WTC11 (cell line): ENCODE results near the gene FAM110C. TPM values are rescaled to one million over a fixed set of nuclear protein-coding genes. Genes with fewer than 3 reads are reported as not detected.

Experiments
- ATAC-seq: fragments of 200-7000 bp; cut with Tn5 transposase; 2 replicates; pipeline ENCODE4 v1.10.0; 2021; ENCODE audit warnings: mild to moderate bottlenecking, moderate library complexity
- CTCF ChIA-PET: fragments of 300-600 bp; sonication (Branson Sonifier 250); formaldehyde crosslinking; loops from one replicate; lab custom pipeline; 2021; ENCODE audit warnings: antibody characterized with exemption; lab: Charles Lee
- POLR2A ChIA-PET: fragments of 350-600 bp; sonication (Branson Sonifier 250); formaldehyde crosslinking; loops from one replicate; lab custom pipeline; 2021; ENCODE audit warnings: antibody characterized with exemption; lab: Charles Lee
- DNase-seq: peaks from one replicate; pipeline ENCODE4 v3.0.0; 2021; ENCODE audit warnings: low spot score
- H3K27ac Mint-ChIP-seq: 2 replicates; pipeline ENCODE4 v1.8.0; 2021; ENCODE audit warnings: mixed read lengths
- H3K27me3 Mint-ChIP-seq: 2 replicates; pipeline ENCODE4 v1.8.0; 2021; ENCODE audit warnings: low read depth, mild to moderate bottlenecking, moderate library complexity, mixed read lengths
- H3K36me3 Mint-ChIP-seq: 2 replicates; pipeline ENCODE4 v1.8.0; 2021; ENCODE audit warnings: mixed read lengths
- H3K4me1 Mint-ChIP-seq: 2 replicates; pipeline ENCODE4 v1.8.0; 2022; ENCODE audit warnings: mixed read lengths
- H3K4me3 Mint-ChIP-seq: 2 replicates; pipeline ENCODE4 v1.8.0; 2021; ENCODE audit warnings: mild to moderate bottlenecking, moderate library complexity, mixed read lengths
- H3K9me3 Mint-ChIP-seq: 2 replicates; pipeline ENCODE4 v1.8.0; 2021; ENCODE audit warnings: mixed read lengths
- AFF4 ChIP-seq: sonication (generic); formaldehyde crosslinking; IDR thresholded peaks from 2 replicates; pipeline ENCODE4 v1.8.1; 2023; ENCODE audit warnings: mild to moderate bottlenecking, missing genetic modification reagents, borderline replicate concordance
- AR ChIP-seq: fragments of 250-450 bp; sonication (Bioruptor Pico); IDR thresholded peaks from 2 replicates; pipeline ENCODE4 v1.9.0; 2021; ENCODE audit warnings: mild to moderate bottlenecking
- CREM ChIP-seq: sonication (generic); formaldehyde crosslinking; IDR thresholded peaks from 2 replicates; pipeline ENCODE4 v1.8.1; 2022; ENCODE audit warnings: mild to moderate bottlenecking, missing genetic modification reagents, moderate library complexity
- E2F5 ChIP-seq: sonication (generic); formaldehyde crosslinking; IDR thresholded peaks from 2 replicates; pipeline ENCODE4 v1.8.1; 2022; ENCODE audit warnings: mild to moderate bottlenecking, moderate library complexity, missing genetic modification reagents
- EMX1 ChIP-seq: fragments of 250-450 bp; sonication (Bioruptor Pico); IDR thresholded peaks from 2 replicates; pipeline ENCODE4 v1.8.0; 2021; ENCODE audit warnings: mild to moderate bottlenecking
- FOXK1 ChIP-seq: sonication (generic); formaldehyde crosslinking; IDR thresholded peaks from 2 replicates; pipeline ENCODE4 v1.8.0; 2022; ENCODE audit warnings: mild to moderate bottlenecking, moderate library complexity, missing genetic modification reagents
- HMGXB4 ChIP-seq: sonication (generic); formaldehyde crosslinking; IDR thresholded peaks from 2 replicates; pipeline ENCODE4 v1.8.1; 2023; ENCODE audit warnings: mild to moderate bottlenecking, moderate library complexity, missing genetic modification reagents
- IRF2 ChIP-seq: sonication (generic); formaldehyde crosslinking; IDR thresholded peaks from 2 replicates; pipeline ENCODE4 v1.8.0; 2022; ENCODE audit warnings: low read depth, missing genetic modification reagents, borderline replicate concordance
- JAZF1 ChIP-seq: fragments of 250-450 bp; sonication (Bioruptor Pico); IDR thresholded peaks from 2 replicates; pipeline ENCODE4 v1.9.0; 2021; ENCODE audit warnings: moderate library complexity, mild to moderate bottlenecking, inconsistent platforms
- JUN ChIP-seq: sonication (generic); formaldehyde crosslinking; IDR thresholded peaks from 2 replicates; pipeline ENCODE4 v1.8.0; 2023; ENCODE audit warnings: mild to moderate bottlenecking, missing genetic modification reagents
- NFYB ChIP-seq: sonication (generic); formaldehyde crosslinking; conservative IDR thresholded peaks from 2 replicates; pipeline ENCODE4 v1.8.0; 2022; ENCODE audit warnings: low read depth, missing genetic modification reagents
- NR2C2 ChIP-seq: sonication (generic); formaldehyde crosslinking; IDR thresholded peaks from 2 replicates; pipeline ENCODE4 v1.8.0; 2022; ENCODE audit warnings: mild to moderate bottlenecking, missing genetic modification reagents
- SMAD3 ChIP-seq: sonication (generic); formaldehyde crosslinking; IDR thresholded peaks from 2 replicates; pipeline ENCODE4 v1.8.0; 2022; ENCODE audit warnings: missing genetic modification reagents, mild to moderate bottlenecking, borderline replicate concordance
- USF2 ChIP-seq: sonication (generic); formaldehyde crosslinking; IDR thresholded peaks from 2 replicates; pipeline ENCODE4 v1.8.1; 2023; ENCODE audit warnings: mild to moderate bottlenecking, missing genetic modification reagents, moderate library complexity
- ZBTB21 ChIP-seq: sonication (generic); formaldehyde crosslinking; IDR thresholded peaks from 2 replicates; pipeline ENCODE4 v1.8.1; 2023; ENCODE audit warnings: mild to moderate bottlenecking, missing genetic modification reagents, borderline replicate concordance
- ZNF423 ChIP-seq: fragments of 250-450 bp; sonication (Bioruptor Pico); IDR thresholded peaks from 2 replicates; pipeline ENCODE4 v2.1.2; 2022; ENCODE audit warnings: mild to moderate bottlenecking, moderate library complexity
- total RNA-seq: library from RNA; stranded (reverse); gene quantifications from 3 replicates; pipeline ENCODE4 v1.2.3, GENCODE V29; 2021

FAM110C gene
- total RNA-seq, 1 experiment from 2014 or later: 6.1 TPM

GRCh38 chr2:47346-47725 is 1.0 kb upstream of the FAM110C start:
- Mint-ChIP-seq H3K4me1 (peaks cover 41% of the 10 kb centered on the region), H3K27ac (peak overlapping the region; percentile 85; the same call in 1 of the 2 replicates), H3K27me3 (peaks cover 38% of the 10 kb centered on the region), H3K9me3 (no peaks in the 10 kb centered on the region), H3K36me3 (peaks cover 7% of the 10 kb centered on the region), H3K4me3 (peak overlapping the region; percentile 86)
- TF ChIP-seq NFYB (CRISPR knock-in tag) (no peak), CREM (CRISPR knock-in tag) (no peak), AR (CRISPR knock-in tag) (no peak), NR2C2 (CRISPR knock-in tag) (no peak), JAZF1 (CRISPR knock-in tag) (no peak), HMGXB4 (CRISPR knock-in tag) (no peak), EMX1 (CRISPR knock-in tag) (no peak), USF2 (CRISPR knock-in tag) (no peak), SMAD3 (CRISPR knock-in tag) (no peak), AFF4 (CRISPR knock-in tag) (no peak), IRF2 (CRISPR knock-in tag) (no peak), ZNF423 (CRISPR knock-in tag) (no peak), FOXK1 (CRISPR knock-in tag) (no peak)
- DNase-seq (no peak), ATAC-seq (no peak)
- CTCF ChIA-PET: interaction anchor here (1.0 to 1.3 kb wide), 5 partner anchors 17 to 95 kb away, joined by 3 to 5 read pairs (median 4); no protein-coding TSS in a partner anchor
- POLR2A ChIA-PET: interaction anchor here (1.0 kb wide), 1 partner anchor 12 kb away, joined by 3 read pairs; no protein-coding TSS in a partner anchor

GRCh38 chr2:46131-46470 is 204 bp downstream of the FAM110C start:
- ChIA-PET CTCF (interaction anchor here (1.0 to 2.5 kb wide), 3 partner anchors 29 to 96 kb away, joined by 3 to 21 read pairs (median 5); no protein-coding TSS in a partner anchor), POLR2A (interaction anchor here (0.6 kb wide), 1 partner anchor 9 kb away, joined by 3 read pairs; no protein-coding TSS in a partner anchor)
- peak overlapping the region; percentile 56; the same call in 1 of the 2 replicates for H3K4me3 Mint-ChIP-seq

More at GRCh38 chr2:46131-46470, 204 bp downstream of the FAM110C start:
- H3K4me1 Mint-ChIP-seq: peaks cover 44% of the 10 kb centered on the region
- no peak overlapping the region for H3K27ac Mint-ChIP-seq
- H3K9me3 Mint-ChIP-seq: no peaks in the 10 kb centered on the region
- H3K36me3 Mint-ChIP-seq: peaks cover 10% of the 10 kb centered on the region
- ATAC-seq: peak; percentile 45
- peaks cover 38% of the 10 kb centered on the region for H3K27me3 Mint-ChIP-seq
- DNase-seq: no peak
- 0 out of 2 replicates have a peak, but pooled peaks have one; percentile 5 for TF ChIP-seq FOXK1 (CRISPR knock-in tag)
- TF ChIP-seq JUN (CRISPR knock-in tag): peak; percentile 24; the same call in 1 of the 2 replicates
- no peak for TF ChIP-seq ZBTB21 (CRISPR knock-in tag)
- 0 out of 2 replicates have a peak, but pooled peaks have one; percentile 16 for TF ChIP-seq E2F5 (CRISPR knock-in tag)
